ENCODE data around the gene NDUFA13. TPM values are rescaled to one million over a fixed set of nuclear protein-coding genes. Genes with fewer than 3 reads are reported as not detected.

Gene NDUFA13
- total RNA-seq, 1 donor = 68.8 TPM

GRCh38 chr19:19575411-19575810 is 59.4 kb downstream of the NDUFA13 start:
- Histone ChIP-seq H3K27me3 (ENCODE audit: insufficient read depth, low read length) (no peaks in the 10 kb centered on the region), H3K4me3 (ENCODE audit: low read length) (no peak overlapping the region), H3K9me3 (ENCODE audit: low read depth, low read length) (no peaks in the 10 kb centered on the region), H3K4me1 (ENCODE audit: insufficient read depth, low read length) (no peaks in the 10 kb centered on the region)

Other genes with a start within 250 kb of the NDUFA13 start
- not detected for gene TM6SF2, start 242.9 kb upstream of the NDUFA13 start, total RNA-seq
- 23.5 TPM for gene SUGP1, start 195.7 kb upstream of the NDUFA13 start, total RNA-seq
- gene MAU2, start 195.4 kb upstream of the NDUFA13 start, total RNA-seq = 55.8 TPM
- 66.5 TPM for gene GATAD2A, start 110.5 kb upstream of the NDUFA13 start, total RNA-seq
- 6.3 TPM for gene TSSK6, start 677 bp upstream of the NDUFA13 start, total RNA-seq
- gene YJEFN3, start 12.7 kb downstream of the NDUFA13 start, total RNA-seq = 0.10 TPM
- gene CILP2, start 22.0 kb downstream of the NDUFA13 start, total RNA-seq = 0.31 TPM
- gene PBX4, start 102.5 kb downstream of the NDUFA13 start, total RNA-seq = 12.7 TPM
- 21.9 TPM for gene LPAR2, start 112.0 kb downstream of the NDUFA13 start, total RNA-seq
- gene GMIP, start 127.4 kb downstream of the NDUFA13 start, total RNA-seq = 48.6 TPM
- 78.2 TPM for gene ATP13A1, start 147.5 kb downstream of the NDUFA13 start, total RNA-seq
- 94.2 TPM for gene ZNF101, start 152.6 kb downstream of the NDUFA13 start, total RNA-seq
- gene ZNF14, start 216.9 kb downstream of the NDUFA13 start, total RNA-seq = 68.2 TPM